AG04450 (cell line): Measurements from ENCODE around the gene TBL3. TPM values are rescaled to one million over a fixed set of nuclear protein-coding genes. Genes with fewer than 3 reads are reported as not detected.
"Not testable (repeated sequence)": the region's sequence is repeated elsewhere in the genome, so short reads cannot be mapped to it uniquely, and the experiment has no call there.

ENCODE experiments used
- CTCF ChIA-PET: fragments of 300-600, 350-600 bp; formaldehyde crosslinking; extraction: SDS; loops from one replicate; lab custom pipeline; 2022; ENCODE audit warnings: antibody characterized with exemption, inconsistent platforms; lab: Charles Lee
- POLR2A ChIA-PET: fragments of 350-600 bp; formaldehyde crosslinking; extraction: SDS; loops from one replicate; lab custom pipeline; 2021; ENCODE audit warnings: antibody characterized with exemption, inconsistent platforms; lab: Yijun Ruan, JAX
- DNase-seq: peaks from one replicate; pipeline ENCODE4 v3.0.0-alpha.2; 2011; ENCODE audit warnings: low read depth, low spot score
- H3K27ac ChIP-seq: one replicate; pipeline ENCODE4 v1.5.1; 2012; ENCODE audit warnings: low read depth, low read length, control low read depth
- H3K27me3 ChIP-seq: one replicate; pipeline ENCODE4 v1.6.0; 2012; ENCODE audit warnings: low read length; ENCODE audit not compliant: control insufficient read depth, insufficient read depth
- H3K4me3 ChIP-seq: 2 replicates; pipeline ENCODE4 v1.5.1; 2011; ENCODE audit warnings: mild to moderate bottlenecking, low read depth, low read length, control low read depth
- H3K9me3 ChIP-seq: 2 replicates; pipeline ENCODE4 v1.5.1; 2012; ENCODE audit warnings: low read length; ENCODE audit not compliant: control insufficient read depth, insufficient read depth
- polyA plus RNA-seq: library from polyadenylated mRNA; depleted of rRNA; stranded (reverse); fragments of >200 nt; gene quantifications from 2 replicates; pipeline ENCODE4 v1.2.3, GENCODE V29; 2011
- TF ChIP-seq, protein P1 (sequence below): IDR thresholded peaks from 2 replicates; pipeline ENCODE4 v1.5.1; 2011; ENCODE audit warnings: low read depth, low read length, control low read depth, inconsistent platforms

The TBL3 gene
- polyA plus RNA-seq, 1 experiment, result 13.7 TPM

DNA sequence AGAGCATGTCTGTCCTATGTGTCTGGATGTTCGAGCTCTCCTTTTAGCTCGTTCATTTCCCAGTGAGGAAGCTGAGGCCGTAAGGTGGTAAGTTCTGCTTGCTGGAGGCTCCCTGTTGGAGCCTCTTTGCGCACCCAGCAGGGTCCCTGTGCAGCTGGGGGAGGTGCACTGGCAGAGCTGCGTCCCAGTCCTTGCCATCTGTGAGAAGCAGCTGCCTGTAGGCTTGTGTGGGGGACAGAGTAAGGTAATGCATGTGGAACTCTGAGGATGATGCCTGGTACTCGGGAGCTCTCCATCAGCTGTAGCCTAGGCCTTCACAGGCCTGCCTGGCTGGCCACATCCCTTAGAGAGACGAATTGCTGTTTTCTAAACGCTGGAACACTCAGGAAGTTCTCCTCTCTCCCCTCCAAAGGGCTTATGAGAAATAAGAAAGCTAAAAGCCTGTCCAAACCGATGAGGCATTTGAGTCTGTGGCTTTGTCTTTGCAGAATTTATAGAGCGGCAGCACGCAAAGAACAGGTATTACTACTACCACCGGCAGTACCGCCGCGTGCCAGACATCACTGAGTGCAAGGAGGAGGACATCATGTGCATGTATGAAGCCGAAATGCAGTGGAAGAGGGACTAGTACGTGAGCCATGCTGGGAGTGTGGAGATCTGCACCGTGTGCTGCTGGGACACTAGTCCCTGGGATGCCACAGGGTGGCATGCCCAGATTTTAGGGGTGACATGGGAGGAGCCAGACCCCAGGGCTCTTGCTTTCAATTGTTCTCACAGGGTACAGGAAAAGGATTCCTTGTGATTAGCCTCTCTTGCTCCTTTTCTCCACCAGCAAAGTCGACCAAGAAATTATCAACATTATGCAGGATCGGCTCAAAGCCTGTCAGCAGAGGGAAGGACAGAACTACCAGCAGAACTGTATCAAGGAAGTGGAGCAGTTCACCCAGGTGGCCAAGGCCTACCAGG lies 10.9 kb upstream of the TBL3 start:
- Histone ChIP-seq H3K9me3 (peaks cover 3% of the 10 kb centered on the region; the same call in 1 of the 2 replicates), H3K4me3 (peak overlapping the region; percentile 86), H3K27ac (peak overlapping the region; percentile 40), H3K27me3 (no peaks in the 10 kb centered on the region)
- TF ChIP-seq, protein P1, sequence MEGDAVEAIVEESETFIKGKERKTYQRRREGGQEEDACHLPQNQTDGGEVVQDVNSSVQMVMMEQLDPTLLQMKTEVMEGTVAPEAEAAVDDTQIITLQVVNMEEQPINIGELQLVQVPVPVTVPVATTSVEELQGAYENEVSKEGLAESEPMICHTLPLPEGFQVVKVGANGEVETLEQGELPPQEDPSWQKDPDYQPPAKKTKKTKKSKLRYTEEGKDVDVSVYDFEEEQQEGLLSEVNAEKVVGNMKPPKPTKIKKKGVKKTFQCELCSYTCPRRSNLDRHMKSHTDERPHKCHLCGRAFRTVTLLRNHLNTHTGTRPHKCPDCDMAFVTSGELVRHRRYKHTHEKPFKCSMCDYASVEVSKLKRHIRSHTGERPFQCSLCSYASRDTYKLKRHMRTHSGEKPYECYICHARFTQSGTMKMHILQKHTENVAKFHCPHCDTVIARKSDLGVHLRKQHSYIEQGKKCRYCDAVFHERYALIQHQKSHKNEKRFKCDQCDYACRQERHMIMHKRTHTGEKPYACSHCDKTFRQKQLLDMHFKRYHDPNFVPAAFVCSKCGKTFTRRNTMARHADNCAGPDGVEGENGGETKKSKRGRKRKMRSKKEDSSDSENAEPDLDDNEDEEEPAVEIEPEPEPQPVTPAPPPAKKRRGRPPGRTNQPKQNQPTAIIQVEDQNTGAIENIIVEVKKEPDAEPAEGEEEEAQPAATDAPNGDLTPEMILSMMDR, result no peak
- DNase-seq, result no peak
- ChIA-PET POLR2A (interaction anchor here (0.6 to 1.7 kb wide), 6 partner anchors 10 to 194 kb away, joined by 3 to 9 read pairs (median 6); partner anchors contain the start of genes MSRB1, RAB26, TBL3 and TRAF7), CTCF (interaction anchor here (1.7 kb wide), 1 partner anchor 180 kb away, joined by 5 read pairs; no protein-coding TSS in a partner anchor)

DNA sequence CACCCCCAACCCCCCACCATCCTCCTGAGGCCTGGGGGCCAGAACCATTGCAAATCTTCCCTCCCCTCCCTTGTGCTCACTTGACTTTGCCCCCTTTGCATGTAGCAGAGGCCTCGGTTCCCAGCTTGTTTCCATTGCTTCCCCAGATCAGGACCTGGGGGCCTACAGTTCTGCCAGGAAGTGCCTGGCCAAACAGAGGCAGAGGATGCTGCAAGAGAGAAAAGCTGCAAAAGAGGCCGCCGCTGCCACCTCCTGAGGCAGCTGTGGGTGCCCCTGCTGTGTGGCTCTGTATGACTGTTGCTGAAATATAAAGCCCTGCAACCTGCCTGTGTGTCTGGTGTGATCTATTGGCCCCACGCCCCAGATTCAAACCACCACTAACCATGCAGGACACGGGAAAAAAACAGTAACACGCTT lies 10.2 kb upstream of the TBL3 start:
- ChIA-PET CTCF (interaction anchor here (1.7 kb wide), 1 partner anchor 179 kb away, joined by 5 read pairs; no protein-coding TSS in a partner anchor), POLR2A (interaction anchor here (1.0 to 1.7 kb wide), 3 partner anchors 9 to 194 kb away, joined by 3 to 8 read pairs (median 4); partner anchors contain the start of genes MSRB1, TBL3 and TRAF7)
- Histone ChIP-seq H3K9me3 (peaks cover 3% of the 10 kb centered on the region; the same call in 1 of the 2 replicates), H3K4me3 (no peak overlapping the region), H3K27ac (no peak overlapping the region), H3K27me3 (no peaks in the 10 kb centered on the region)
- DNase-seq, result no peak
- TF ChIP-seq, protein P1, result no peak

DNA sequence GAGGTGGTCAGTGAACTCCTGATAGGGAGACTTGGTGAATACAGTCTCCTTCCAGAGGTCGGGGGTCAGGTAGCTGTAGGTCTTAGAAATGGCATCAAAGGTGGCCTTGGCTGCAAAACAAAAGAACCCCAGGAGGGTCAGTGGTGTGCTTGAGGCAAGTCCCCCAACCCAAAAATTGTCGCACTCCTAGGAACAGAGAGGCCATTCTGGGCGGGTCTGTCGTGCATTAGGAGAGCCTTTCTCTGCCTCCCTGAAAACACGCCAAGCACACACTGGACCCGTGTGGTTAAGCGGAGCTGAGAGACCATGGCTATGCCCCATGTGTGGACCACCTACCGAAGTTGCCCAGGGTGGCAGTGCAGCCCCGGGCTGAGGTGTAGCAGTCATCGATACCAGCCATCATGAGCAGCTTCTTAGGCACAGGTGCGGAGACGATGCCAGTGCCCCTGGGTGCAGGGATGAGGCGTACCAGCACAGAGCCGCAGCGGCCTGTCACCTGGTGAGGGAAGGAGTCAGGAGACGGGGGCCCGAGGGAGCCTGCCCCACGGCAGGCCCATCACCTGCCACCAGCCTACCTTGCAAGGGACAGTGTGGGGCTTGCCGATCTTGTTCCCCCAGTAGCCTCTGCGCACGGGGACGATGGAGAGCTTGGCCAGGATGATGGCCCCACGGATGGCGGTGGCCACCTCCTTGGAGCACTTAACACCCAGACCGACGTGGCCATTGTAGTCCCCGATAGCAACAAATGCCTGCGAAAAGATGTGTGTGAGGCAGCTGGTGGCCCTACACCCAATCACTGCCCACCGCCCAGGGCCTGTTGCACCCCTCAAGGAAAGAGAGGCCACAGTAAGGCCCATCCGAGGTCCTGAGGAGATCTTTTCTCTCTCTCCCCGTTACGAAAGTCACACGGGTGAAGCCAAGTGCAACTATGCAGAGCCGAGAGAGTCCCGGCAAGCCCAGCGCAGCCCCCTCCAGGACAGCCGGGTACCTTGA lies 9.4 kb upstream of the TBL3 start:
- H3K27ac ChIP-seq, CTCF ChIA-PET, H3K9me3 ChIP-seq, DNase-seq, H3K27me3 ChIP-seq: not testable (repeated sequence)
- peak overlapping the region; percentile 90 for H3K4me3 ChIP-seq
- POLR2A ChIA-PET, result interaction anchor here (1.0 to 1.7 kb wide), 3 partner anchors 9 to 193 kb away, joined by 3 to 8 read pairs (median 3); partner anchors contain the start of genes TBL3 and TRAF7

DNA sequence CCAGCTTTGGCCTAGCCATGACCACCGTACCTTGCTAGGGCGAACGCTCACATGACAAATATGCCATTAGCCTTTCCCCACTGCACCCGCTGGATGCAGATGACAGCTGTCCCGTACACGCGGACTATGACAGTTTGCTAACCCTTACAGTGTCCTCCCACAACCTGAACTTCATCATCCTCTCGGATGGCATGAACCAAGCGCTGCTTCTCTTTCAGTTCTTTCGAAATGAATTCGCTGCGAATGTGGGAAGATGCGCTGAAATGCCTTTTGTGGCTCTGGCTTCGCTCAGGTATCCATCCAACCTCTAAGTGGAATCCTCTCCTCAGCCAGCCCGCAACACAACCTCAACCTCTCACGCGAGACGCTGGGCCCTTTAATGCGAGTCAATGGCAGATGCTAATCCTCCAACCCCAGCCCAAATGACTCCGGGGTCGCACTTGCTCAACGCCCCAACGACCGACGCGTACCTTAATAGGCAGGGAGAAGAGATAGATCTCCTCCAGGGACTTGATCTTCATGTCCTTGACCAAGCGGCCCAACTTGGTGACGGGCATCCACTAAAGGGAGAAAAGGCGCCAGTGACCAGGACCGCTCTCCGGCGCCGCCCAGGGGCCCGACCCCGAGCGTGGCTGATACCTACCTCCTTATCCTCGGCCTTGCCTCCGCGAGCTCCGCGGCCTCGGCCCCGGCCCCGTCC lies 7.9 kb upstream of the TBL3 start:
- CTCF ChIA-PET, result interaction anchor here (0.7 to 0.9 kb wide), 2 partner anchors 245 to 1622 kb away, joined by 4 to 6 read pairs; no protein-coding TSS in a partner anchor
- H3K4me3 ChIP-seq, result peak overlapping the region; percentile 90
- H3K27ac ChIP-seq, result peak overlapping the region; percentile 75
- TF ChIP-seq, protein P1, result no peak
- no peaks in the 10 kb centered on the region; the same call in 1 of the 2 replicates for H3K9me3 ChIP-seq
- DNase-seq, result no peak
- POLR2A ChIA-PET, result interaction anchor here (0.6 to 2.0 kb wide), 38 partner anchors 8 to 772 kb away, joined by 3 to 20 read pairs (median 5); partner anchors contain the start of genes ECI1, FAHD1, GFER and HAGH
- H3K27me3 ChIP-seq, result no peaks in the 10 kb centered on the region
